ENCODE data around the gene RNF4. TPM values are rescaled to one million over a fixed set of nuclear protein-coding genes. Genes with fewer than 3 reads are reported as not detected.
A peak's percentile ranks its signal among the peaks of the same experiment; 100 is the strongest.
"Not testable (repeated sequence)": the region's sequence is repeated elsewhere in the genome, so short reads cannot be mapped to it uniquely, and the experiment has no call there.

The RNF4 gene
- total RNA-seq, 1 donor from 2014 or later, result 29.2 TPM

DNA sequence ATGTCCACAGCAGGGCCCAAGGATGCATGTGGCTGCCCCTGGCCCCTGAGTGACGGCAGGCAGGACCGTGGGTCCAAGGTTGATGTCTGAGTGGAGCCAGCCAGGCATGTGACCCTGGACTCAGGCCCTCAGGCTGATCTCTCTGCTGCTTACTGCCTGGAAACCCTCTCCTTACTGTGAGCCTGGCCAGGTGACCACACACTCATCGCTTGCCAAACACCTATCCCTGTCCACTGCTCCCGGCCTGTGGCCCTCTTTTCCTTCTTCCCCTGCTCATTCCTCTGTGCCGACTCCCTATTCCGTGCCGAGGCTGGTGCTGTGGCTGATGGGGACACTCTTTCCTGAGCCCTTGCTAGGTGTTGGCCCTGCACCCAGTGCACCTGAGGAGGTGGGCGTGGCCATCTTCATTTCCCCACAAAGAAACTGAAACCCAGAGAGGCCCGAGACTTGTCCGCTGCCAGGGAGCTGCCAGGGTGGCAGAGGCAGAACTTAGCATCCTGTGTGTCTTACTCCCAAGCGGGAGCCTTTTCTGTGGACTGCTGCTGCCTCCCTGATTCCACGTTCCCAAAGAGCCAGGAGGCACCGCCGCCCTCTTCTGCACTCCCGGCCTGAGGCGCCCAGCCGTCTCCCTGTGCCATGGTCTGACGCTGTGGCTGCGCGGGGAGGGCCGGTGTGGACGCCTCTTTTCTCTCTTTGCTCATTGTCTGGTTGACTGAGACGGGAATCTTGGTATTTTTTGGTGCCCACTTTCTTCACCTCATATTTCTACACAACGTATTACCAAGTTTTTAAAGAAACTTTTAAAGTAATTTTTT, 11.2 kb upstream of the RNF4 start:
- H3K27me3 ChIP-seq (ENCODE audit: control insufficient read depth in 3 of 3, insufficient read depth in 3 of 3, low read length in 3 of 3), result peaks cover 0 to 15% (median 8%) of the 10 kb centered on the region in 3 donors
- no peak overlapping the region for H3K4me3 ChIP-seq (ENCODE audit: low read length in 3 of 3)
- H3K27ac ChIP-seq (ENCODE audit: low read depth, low read length), result no peak overlapping the region
- no peaks in the 10 kb centered on the region for H3K36me3 ChIP-seq (ENCODE audit: control insufficient read depth in 3 of 3, insufficient read depth in 3 of 3, low read length in 3 of 3)
- no peak overlapping the region for H3K9ac ChIP-seq (ENCODE audit: low read depth in 1 of 3, low read length in 3 of 3)
- H3K4me1 ChIP-seq (ENCODE audit: control insufficient read depth in 3 of 3, insufficient read depth in 3 of 3, low read length in 3 of 3), result peaks cover 3 to 4% (median 4%) of the 10 kb centered on the region in 3 donors
- H3K9me3 ChIP-seq (ENCODE audit: control insufficient read depth in 3 of 3, low read length in 3 of 3), result no peaks in the 10 kb centered on the region

DNA sequence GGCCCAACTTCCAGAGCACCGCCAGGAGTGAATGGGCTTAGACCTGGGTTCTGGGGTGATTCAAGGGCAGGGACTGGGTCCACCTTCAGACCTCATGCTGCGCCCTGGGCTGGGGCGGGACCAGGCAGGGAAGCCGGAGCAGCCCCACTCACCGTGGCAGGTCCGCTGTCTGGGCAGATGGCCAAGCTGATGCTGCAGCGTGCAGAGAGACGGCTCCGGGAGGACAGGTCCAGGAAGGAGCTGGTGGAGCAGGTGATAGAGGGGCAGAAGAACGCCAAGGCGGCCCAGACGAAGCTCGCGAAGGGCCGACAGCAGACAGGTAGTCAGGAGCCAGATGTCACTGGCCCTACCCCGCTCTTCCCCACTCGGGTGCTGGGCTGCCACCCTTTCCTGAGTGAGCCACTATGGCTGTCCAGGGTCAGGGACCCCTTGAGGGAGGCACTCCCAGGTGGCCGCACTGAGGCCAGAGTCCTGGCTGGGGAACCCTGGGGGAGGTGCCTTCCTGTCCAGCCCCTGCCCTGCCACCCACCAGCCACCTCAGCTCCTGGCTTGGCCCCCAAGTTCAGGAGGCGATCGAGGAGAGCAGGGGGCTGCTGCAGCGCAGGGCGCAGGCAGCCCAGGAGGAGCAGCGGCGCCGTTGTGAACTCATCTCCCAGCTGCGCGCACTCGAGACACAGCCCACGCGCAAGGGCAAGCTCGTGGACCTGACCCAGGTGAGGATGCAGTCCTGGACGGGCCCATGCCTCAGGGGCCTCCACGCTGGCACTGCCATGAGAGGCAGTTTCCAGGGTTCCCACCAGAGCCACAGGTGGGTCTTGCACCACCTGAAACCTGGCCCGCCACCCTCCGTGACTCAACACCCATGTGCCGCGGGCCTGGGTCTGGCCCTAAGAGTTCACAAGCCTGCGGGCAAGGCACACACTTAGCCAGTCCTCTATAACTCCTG, 10.1 kb upstream of the RNF4 start:
- Histone ChIP-seq H3K27ac (ENCODE audit: low read depth, low read length) (no peak overlapping the region), H3K27me3 (ENCODE audit: control insufficient read depth in 3 of 3, insufficient read depth in 3 of 3, low read length in 3 of 3) (peaks cover 0 to 15% (median 8%) of the 10 kb centered on the region in 3 donors), H3K9me3 (ENCODE audit: control insufficient read depth in 3 of 3, low read length in 3 of 3) (no peaks in the 10 kb centered on the region), H3K36me3 (ENCODE audit: control insufficient read depth in 3 of 3, insufficient read depth in 3 of 3, low read length in 3 of 3) (no peaks in the 10 kb centered on the region), H3K4me1 (ENCODE audit: control insufficient read depth in 3 of 3, insufficient read depth in 3 of 3, low read length in 3 of 3) (peaks cover 6 to 9% (median 7%) of the 10 kb centered on the region in 3 donors), H3K9ac (ENCODE audit: low read depth in 1 of 3, low read length in 3 of 3) (no peak overlapping the region), H3K4me3 (ENCODE audit: low read length in 3 of 3) (no peak overlapping the region)

DNA sequence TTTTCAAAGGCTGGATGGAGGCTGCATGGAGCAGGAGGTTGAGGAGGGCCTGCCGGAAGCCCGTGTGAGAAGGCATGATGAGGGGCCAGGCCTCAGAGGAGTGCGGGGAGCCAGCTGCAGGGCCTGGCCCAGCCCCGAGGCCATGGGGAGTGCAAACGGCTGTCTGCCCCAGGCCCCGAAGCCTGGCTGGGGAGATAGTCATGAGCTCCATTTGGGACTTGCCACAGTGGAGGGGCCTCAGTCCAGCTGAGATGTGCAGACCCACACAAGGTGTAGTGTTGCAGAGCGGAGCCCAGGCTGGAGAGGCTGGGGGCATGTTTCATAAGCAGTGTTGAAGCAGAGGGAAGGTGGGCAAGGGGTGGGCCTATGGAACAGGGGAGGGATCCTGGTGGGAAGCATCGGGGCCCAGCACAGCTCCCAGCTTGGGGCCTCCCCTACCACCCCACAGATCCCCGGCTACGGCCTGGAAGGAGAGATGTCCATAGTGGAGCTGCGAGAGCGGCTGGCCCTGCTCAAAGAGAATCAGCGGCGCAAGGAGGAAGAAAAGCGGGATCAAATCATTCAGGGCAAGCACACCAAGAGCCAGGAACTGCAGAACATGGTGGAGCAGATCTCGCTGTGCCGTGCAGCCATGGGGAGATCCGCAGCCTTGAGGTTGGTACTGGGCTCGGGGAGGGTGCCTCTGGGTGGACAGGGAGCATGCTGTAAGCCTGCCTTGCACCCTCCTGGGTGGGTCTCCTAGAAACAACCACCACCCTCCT, 9.1 kb upstream of the RNF4 start:
- Histone ChIP-seq H3K36me3 (ENCODE audit: control insufficient read depth in 3 of 3, insufficient read depth in 3 of 3, low read length in 3 of 3) (no peaks in the 10 kb centered on the region), H3K4me3 (ENCODE audit: low read length in 3 of 3) (no peak overlapping the region), H3K9ac (ENCODE audit: low read depth in 1 of 3, low read length in 3 of 3) (no peak overlapping the region), H3K27ac (ENCODE audit: low read depth, low read length) (no peak overlapping the region), H3K27me3 (ENCODE audit: control insufficient read depth in 3 of 3, insufficient read depth in 3 of 3, low read length in 3 of 3) (peaks cover 0 to 15% (median 8%) of the 10 kb centered on the region in 3 donors), H3K4me1 (ENCODE audit: control insufficient read depth in 3 of 3, insufficient read depth in 3 of 3, low read length in 3 of 3) (peaks cover 6 to 9% (median 7%) of the 10 kb centered on the region in 3 donors), H3K9me3 (ENCODE audit: control insufficient read depth in 3 of 3, low read length in 3 of 3) (no peaks in the 10 kb centered on the region)

DNA sequence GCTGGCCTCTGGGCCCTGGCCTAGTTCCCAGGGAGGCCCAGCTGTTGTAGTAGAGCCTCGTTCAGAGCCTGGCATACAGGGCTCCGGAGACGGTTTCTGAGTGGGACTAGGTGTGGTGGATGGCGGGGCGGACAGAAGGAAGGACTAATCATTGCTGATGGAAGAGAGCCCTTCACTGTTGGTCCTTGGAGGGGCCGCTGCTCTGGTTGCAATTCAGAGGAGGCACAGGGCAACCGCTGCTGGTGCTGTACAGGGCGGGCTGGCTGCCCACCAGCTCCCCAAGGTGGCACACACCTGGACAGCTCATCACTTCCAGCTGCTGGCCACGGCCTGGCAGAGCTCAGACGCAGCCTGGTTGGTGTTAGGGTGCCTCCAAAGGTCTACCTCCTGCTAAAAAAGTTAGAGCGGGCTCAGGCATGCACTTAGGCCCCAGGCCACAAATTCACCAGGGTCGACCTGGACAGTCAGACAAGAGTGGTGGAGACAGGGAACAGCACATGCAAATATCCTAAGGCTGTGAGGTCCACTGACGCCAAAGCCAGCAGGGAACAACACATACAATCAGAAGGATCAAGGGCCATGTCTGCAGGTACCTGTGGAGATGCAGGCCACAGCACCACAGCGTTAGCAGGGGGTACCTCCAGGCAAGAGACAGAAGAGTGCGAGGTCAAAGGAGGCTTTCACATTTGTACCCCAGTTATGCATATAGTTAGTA, 7.5 kb upstream of the RNF4 start:
- Histone ChIP-seq H3K36me3 (ENCODE audit: control insufficient read depth in 3 of 3, insufficient read depth in 3 of 3, low read length in 3 of 3) (peaks cover 0 to under 1% (median 0%) of the 10 kb centered on the region in 3 donors), H3K27ac (ENCODE audit: low read depth, low read length) (no peak overlapping the region), H3K9me3 (ENCODE audit: control insufficient read depth in 3 of 3, low read length in 3 of 3) (no peaks in the 10 kb centered on the region), H3K27me3 (ENCODE audit: control insufficient read depth in 3 of 3, insufficient read depth in 3 of 3, low read length in 3 of 3) (peaks cover 0 to 15% (median 8%) of the 10 kb centered on the region in 3 donors), H3K4me3 (ENCODE audit: low read length in 3 of 3) (no peak overlapping the region), H3K4me1 (ENCODE audit: control insufficient read depth in 3 of 3, insufficient read depth in 3 of 3, low read length in 3 of 3) (peaks cover 6 to 9% (median 7%) of the 10 kb centered on the region in 3 donors), H3K9ac (ENCODE audit: low read depth in 1 of 3, low read length in 3 of 3) (no peak overlapping the region)

DNA sequence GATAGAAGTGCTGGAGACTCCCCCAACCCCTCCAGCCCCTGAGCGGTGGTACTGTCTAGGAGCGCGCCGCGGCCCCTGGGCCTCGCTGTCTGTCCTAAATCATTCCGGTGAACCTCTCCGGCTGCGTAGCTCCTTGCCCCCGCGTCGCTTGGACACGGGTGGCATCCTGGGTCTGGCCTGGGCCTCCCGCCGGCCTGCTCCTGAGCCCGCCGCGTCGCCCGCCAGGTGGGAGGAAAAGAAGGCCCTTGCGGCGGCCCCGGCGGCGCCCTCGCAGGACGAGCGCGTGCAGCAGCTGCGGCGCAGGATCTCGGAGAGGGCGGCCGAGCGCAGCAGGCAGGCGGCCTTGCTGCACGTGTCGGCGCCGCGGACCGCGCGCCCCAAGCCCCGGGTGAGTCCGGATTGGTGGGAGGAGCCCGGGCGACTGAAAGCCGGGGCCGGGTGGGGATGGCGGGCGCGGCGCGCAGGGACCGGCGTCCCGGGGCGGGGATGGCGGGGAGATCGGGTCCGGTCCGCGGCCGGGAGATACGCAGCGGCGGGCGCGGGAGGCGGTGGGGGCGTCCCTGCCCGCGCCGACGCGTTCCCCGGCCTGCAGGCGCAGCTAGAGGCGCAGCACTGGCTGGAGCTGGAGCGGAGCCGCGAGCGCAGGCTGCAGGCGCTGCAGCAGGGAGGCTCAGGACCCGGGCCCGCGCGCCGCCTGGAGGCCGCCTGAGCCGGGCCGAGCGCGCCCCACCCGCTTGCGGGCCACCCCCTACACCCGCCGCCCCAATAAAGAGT, 6.5 kb upstream of the RNF4 start:
- H3K4me3 ChIP-seq (ENCODE audit: low read length in 3 of 3), result peak overlapping the region in 2 of 3 donors; percentile 63 to 64
- peaks cover 6 to 9% (median 7%) of the 10 kb centered on the region in 3 donors for H3K4me1 ChIP-seq (ENCODE audit: control insufficient read depth in 3 of 3, insufficient read depth in 3 of 3, low read length in 3 of 3)
- peaks cover 0 to 2% (median 0%) of the 10 kb centered on the region in 3 donors for H3K36me3 ChIP-seq (ENCODE audit: control insufficient read depth in 3 of 3, insufficient read depth in 3 of 3, low read length in 3 of 3)
- no peak overlapping the region for H3K27ac ChIP-seq (ENCODE audit: low read depth, low read length)
- H3K9me3 ChIP-seq (ENCODE audit: control insufficient read depth in 3 of 3, low read length in 3 of 3), result no peaks in the 10 kb centered on the region
- peaks cover 0 to 15% (median 8%) of the 10 kb centered on the region in 3 donors for H3K27me3 ChIP-seq (ENCODE audit: control insufficient read depth in 3 of 3, insufficient read depth in 3 of 3, low read length in 3 of 3)
- peak overlapping the region; percentile 43 to 73 (median 45) for H3K9ac ChIP-seq (ENCODE audit: low read depth in 1 of 3, low read length in 3 of 3)

DNA sequence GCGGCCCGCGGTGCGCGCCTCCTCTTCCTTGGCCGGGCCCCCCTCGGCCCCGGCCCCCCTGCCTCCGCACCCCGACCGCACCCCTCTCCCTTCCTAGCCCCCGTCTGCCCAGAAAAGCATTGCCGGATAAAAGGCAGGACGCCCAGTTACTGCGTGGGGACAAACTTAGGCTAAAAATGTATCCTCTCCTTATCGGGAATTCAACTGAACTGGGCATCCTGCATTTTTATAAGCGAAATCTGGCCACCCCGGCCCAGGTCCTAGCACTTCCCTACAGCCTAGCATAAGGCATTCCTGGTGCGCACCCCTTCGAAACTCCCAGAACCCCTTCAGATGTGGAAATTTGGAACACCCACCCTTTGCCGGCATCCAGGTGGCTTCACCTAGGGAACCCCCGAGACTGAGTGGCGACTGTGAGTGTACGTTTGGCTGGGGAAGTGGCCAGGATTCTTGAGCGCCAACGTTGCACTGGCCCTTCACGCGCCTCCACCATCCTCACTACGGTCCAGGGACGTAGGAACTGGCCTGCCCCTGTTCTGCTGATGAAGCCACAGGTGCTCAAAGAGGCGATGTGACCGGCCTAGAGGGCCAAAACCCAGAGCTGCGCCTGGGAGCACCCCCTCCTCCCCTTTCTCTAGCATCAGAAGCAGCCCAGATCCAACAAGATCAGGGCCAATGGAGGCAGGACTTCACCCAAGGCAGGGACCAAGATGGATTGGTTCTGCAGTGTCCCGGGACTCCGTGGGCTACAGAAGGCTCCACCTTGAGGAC, 5.7 kb upstream of the RNF4 start:
- peaks cover 0 to 15% (median 8%) of the 10 kb centered on the region in 3 donors for H3K27me3 ChIP-seq (ENCODE audit: control insufficient read depth in 3 of 3, insufficient read depth in 3 of 3, low read length in 3 of 3)
- H3K9me3 ChIP-seq (ENCODE audit: control insufficient read depth in 3 of 3, low read length in 3 of 3), result no peaks in the 10 kb centered on the region
- peak overlapping the region in 2 of 3 donors; percentile 16 to 43 for H3K9ac ChIP-seq (ENCODE audit: low read depth in 1 of 3, low read length in 3 of 3)
- H3K27ac ChIP-seq (ENCODE audit: low read depth, low read length), result no peak overlapping the region
- H3K4me1 ChIP-seq (ENCODE audit: control insufficient read depth in 3 of 3, insufficient read depth in 3 of 3, low read length in 3 of 3), result peaks cover 13 to 16% (median 13%) of the 10 kb centered on the region in 3 donors
- peaks cover 0 to 2% (median 0%) of the 10 kb centered on the region in 3 donors for H3K36me3 ChIP-seq (ENCODE audit: control insufficient read depth in 3 of 3, insufficient read depth in 3 of 3, low read length in 3 of 3)
- peak overlapping the region in 1 of 3 donors; percentile 64 for H3K4me3 ChIP-seq (ENCODE audit: low read length in 3 of 3)

DNA sequence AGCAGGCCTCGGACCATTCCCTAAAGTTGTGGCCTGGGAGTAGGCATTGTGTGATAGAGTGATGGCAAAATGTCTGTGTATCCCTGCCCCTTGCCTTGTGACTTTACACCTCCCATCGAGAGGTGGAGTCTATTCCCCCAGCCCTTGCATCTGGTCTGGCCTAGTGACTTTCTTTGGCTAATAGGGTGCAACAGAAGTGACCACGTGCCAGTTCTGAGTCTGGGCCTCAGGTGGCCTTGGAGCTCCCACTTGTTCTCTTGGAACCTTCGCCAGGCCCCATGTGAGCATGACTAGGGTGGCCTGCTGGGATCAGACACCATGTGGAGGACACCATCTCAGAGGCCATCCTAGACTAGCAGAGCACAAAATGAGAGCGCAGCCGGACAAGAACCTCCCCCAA, 3.9 kb upstream of the RNF4 start:
- no peak overlapping the region for H3K9ac ChIP-seq (ENCODE audit: low read depth in 1 of 3, low read length in 3 of 3)
- no peaks in the 10 kb centered on the region for H3K27me3 ChIP-seq (ENCODE audit: control insufficient read depth in 3 of 3, insufficient read depth in 3 of 3, low read length in 3 of 3)
- no peak overlapping the region for H3K27ac ChIP-seq (ENCODE audit: low read depth, low read length)
- H3K9me3 ChIP-seq (ENCODE audit: control insufficient read depth in 3 of 3, low read length in 3 of 3), result no peaks in the 10 kb centered on the region
- H3K4me1 ChIP-seq (ENCODE audit: control insufficient read depth in 3 of 3, insufficient read depth in 3 of 3, low read length in 3 of 3), result peaks cover 17 to 30% (median 18%) of the 10 kb centered on the region in 3 donors
- H3K4me3 ChIP-seq (ENCODE audit: low read length in 3 of 3), result no peak overlapping the region
- peaks cover 0 to 2% (median 0%) of the 10 kb centered on the region in 3 donors for H3K36me3 ChIP-seq (ENCODE audit: control insufficient read depth in 3 of 3, insufficient read depth in 3 of 3, low read length in 3 of 3)

DNA sequence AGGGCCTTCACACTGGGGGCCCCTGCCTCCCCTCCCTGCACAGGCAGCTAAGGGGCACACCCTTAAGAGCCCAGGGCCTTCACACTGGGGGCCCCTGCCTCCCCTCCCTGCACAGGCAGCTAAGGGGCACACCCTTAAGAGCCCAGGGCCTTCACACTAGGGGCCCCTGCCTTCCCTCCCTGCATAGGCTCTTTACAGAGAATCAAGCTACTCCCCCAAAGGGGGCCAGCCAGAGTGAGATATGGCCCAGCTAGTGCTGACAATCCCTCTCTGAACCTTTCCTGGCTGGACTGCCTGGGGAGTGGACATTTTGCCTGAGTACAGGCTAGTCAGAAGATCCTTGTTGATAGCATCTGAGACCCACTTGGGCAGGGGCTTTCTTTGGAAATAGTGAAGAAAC, 3.4 kb upstream of the RNF4 start:
- H3K4me1 ChIP-seq (ENCODE audit: control insufficient read depth in 3 of 3, insufficient read depth in 3 of 3, low read length in 3 of 3), result peaks cover 22 to 35% (median 24%) of the 10 kb centered on the region in 3 donors
- not testable (repeated sequence) for H3K9ac ChIP-seq (ENCODE audit: low read depth in 1 of 3, low read length in 3 of 3); H3K27me3 ChIP-seq (ENCODE audit: control insufficient read depth in 3 of 3, insufficient read depth in 3 of 3, low read length in 3 of 3); H3K4me3 ChIP-seq (ENCODE audit: low read length in 3 of 3); H3K27ac ChIP-seq (ENCODE audit: low read depth, low read length); H3K36me3 ChIP-seq (ENCODE audit: control insufficient read depth in 3 of 3, insufficient read depth in 3 of 3, low read length in 3 of 3); H3K9me3 ChIP-seq (ENCODE audit: control insufficient read depth in 3 of 3, low read length in 3 of 3)
